SKM-1 treated with dmso at 0.1 percent for 144 hours (cell line): ENCODE results near the gene TFDP2.
"Not testable (repeated sequence)": the region's sequence is repeated elsewhere in the genome, so short reads cannot be mapped to it uniquely, and the experiment has no call there.

ENCODE experiments used
- DNase-seq: peaks from one replicate; lab custom pipeline; 2025; ENCODE audit not compliant: unreplicated experiment; lab: John Stamatoyannopoulos, UW

The TFDP2 gene

GRCh38 chr3:142148792-142149672, at the start of gene TFDP2:
Gene TFDP2, minus strand, starts transcription at chr3:142149544. Its CDS starts 47,795 bp downstream, at chr3:142101749.
- DNase-seq, result peak; percentile 77

- DNase-seq, result no peak
Observed at GRCh38 chr3:142188846-142189245, 39.5 kb upstream of the TFDP2 start.

DNA sequence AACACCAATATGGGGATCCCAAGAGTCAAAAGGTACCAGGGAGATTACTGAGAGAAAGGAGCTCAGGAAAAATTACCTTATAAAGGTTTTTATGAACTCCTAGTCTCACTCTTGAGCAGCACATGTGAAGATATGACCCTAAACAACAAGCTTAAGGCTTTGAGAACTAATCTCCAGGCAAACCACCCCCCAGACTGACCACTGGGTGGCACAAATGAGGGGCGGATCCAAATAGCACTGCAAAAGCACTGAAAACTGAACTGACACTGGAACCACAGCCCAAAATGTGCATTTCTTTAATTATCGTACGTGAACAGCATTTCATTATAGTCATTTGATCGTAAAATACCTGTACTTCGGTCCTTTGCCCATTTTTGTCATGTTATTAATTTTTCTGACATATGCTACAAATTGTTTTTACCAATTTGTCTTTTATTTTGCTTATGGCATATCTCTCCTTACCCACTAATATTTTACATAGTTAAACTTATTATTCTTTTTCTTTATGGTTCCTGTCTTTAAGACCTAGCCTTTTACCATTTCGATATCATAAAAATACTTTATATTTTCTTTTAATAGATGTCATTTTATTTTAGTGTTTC, 31.5 kb upstream of the TFDP2 start:
- peak; percentile 21 for DNase-seq

- DNase-seq, result no peak
Observed at GRCh38 chr3:142175478-142175877, 26.1 kb upstream of the TFDP2 start.

DNA sequence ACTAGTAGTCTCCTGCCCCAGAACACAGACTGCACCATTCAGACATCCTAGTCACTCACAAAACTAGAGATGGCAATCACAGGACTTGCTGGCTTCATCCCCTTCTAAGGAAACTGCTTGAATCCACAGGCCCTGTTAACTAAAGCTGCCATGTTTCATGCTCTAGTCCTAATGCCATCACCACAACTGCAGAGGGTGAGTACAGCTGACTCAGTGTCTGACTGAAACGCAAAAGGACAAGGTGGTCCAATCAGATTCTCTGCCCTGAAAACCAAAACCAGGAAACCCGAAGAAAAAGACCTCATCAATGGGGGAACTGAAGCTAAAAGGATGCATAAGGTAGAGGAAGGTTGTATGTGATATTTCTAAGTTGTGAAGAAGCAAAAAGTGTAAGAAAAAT, 25.2 kb upstream of the TFDP2 start:
- DNase-seq, result no peak

DNA sequence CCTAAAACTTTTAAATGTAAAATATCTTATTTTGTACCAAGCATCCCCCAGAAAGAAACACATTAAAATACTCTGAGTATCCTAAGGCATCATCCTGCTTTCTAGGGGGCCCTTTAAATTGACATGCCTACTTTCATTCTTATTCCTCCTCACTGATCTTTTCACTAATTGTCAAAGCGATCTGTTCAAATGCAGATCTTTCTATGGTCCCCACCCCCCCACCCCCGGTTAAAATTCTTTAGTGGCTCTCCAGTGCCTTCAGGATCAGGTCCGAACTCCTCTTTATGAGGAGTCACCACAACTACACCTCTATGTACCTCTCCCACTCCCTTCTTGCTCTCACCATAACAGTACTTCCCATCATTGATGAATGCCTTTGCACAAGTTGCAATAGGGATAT, 19.2 kb upstream of the TFDP2 start:
- no peak for DNase-seq

DNA sequence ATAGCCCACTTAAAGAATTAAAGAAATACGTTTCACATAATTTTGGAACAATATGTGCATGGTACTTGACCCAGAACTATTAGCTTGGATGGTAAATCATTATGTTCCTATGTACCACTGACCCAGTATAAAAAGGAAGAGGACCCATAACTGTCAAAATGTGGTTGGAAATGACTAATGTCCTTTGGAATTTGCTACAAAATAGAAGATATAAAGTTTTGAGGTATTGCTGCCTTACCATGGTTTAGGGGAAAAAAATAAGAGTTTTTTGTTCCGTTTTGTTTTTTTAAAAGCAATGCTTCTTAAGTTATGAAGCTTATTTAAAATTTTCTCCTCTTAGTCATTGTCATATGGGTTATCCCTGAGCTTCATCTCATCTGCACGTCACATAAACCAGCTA, 15.8 kb upstream of the TFDP2 start:
- DNase-seq, result no peak

GRCh38 chr3:142159083-142159740, 9.9 kb upstream of the TFDP2 start:
- DNase-seq, result no peak

GRCh38 chr3:142154186-142154585, 4.8 kb upstream of the TFDP2 start:
- no peak for DNase-seq

- DNase-seq, result peak; percentile 5
Observed at GRCh38 chr3:142152384-142152783, 3.0 kb upstream of the TFDP2 start.

DNA sequence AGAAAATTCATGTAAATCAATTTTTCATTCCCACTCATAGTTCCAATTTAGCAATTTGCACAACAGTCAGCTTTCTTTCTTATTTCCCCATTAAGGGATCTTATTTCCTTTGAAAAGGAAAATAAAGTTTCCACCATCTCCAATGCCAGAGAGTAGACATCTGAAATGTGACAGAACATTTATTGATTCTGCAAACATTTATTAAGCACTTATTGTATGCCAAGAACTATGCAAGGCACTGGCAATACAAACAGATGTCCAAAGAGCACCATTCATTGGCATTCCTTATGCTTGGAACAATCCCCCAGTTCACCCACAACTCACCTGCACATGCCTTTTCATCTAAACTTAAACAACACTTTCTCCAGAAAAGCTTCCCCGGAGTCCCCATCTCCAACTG, 2.5 kb upstream of the TFDP2 start:
- no peak for DNase-seq

DNA sequence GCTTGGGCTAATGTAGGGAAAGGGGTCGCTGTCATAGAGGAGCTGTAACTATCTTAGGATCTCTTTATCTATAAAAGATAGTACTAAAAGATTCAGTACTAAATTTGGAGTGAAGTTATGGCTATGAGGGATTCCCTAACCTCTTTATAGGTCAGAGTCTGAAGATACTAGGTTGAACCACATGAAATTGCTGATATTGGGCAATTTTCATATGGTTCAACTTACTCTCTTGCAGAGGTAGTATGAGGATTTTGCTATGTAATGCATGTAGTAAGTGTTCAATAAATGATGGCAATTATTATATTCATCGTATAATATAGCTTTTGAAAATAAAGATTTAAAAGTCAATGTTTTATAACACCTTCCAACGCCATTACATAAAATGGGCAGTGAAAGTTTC, 1.9 kb upstream of the TFDP2 start:
- no peak for DNase-seq

DNA sequence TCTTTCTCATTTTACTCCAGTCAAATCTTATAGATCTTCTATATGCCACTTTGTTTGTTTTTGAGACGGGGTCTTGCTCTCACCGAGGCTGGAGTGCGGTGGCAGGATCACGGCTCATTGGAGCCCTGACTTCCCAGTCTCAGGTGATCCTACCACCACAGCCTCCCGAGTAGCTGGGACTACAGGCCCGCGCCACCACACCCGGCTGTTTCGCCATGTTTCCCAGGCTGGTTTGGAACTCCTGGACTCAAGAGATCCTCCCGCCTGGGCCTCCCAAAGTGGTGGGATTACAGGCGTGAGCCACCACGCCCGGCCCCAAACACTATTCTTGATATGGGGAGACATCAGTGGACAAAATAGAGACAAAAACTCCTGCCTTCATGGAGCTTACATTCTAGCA, 927 bp upstream of the TFDP2 start:
- DNase-seq, result no peak

DNA sequence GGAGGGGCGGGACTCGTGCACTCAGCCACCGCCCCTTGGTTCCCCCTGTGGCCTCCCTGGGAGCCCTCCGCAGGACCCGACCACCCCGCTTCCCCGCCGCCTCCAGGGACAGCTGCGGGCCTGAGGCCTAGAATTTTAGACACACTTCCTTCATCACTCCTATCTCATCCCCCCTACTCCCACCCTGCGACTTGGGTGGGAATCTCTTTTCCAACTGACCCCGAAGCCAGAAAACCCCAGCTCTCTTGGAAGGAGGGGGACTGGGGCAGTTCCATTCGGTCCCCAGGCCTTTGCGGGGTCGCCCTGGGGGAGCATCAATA, 289 bp upstream of the TFDP2 start:
- DNase-seq, result no peak

GRCh38 chr3:142148044-142148791, 1.1 kb downstream of the TFDP2 start:
- no peak for DNase-seq

DNA sequence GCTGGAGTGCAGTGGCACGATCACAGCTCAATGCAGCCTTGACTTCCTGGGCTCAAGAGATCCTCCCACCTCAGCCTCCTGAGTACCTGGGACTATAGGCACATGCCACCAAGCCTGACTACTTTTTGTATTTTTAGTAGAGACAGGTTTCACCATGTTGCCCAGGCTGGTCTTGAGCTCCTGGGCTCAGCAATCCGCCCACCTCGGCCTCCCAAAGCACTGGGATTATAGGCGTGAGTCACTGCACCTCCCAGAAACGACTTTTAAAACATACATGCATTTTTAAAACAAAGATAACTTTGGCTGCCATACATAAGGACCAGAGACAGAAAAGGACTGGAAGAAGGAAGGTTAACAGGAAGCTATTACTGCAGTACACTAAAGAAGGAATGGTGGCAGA, 4.8 kb downstream of the TFDP2 start:
- DNase-seq, result not testable (repeated sequence)

- not testable (repeated sequence) for DNase-seq
Observed at GRCh38 chr3:142140608-142141285, 8.6 kb downstream of the TFDP2 start.

GRCh38 chr3:142137089-142137488, 12.3 kb downstream of the TFDP2 start:
- DNase-seq, result not testable (repeated sequence)

GRCh38 chr3:142134799-142135325, 14.5 kb downstream of the TFDP2 start:
- DNase-seq, result no peak

- DNase-seq, result no peak
Observed at GRCh38 chr3:142129516-142130171, 19.7 kb downstream of the TFDP2 start.
